RPMI8226 (cell line): ENCODE data around the gene SCGB3A1.

Experiments
- DNase-seq: peaks from one replicate; pipeline ENCODE4 v3.0.0-alpha.2; 2015

The SCGB3A1 gene

GRCh38 chr5:180583738-180584137 lies 7.6 kb downstream of the SCGB3A1 start:
- no peak for DNase-seq

- DNase-seq: no peak
Observed at GRCh38 chr5:180580681-180581080, 10.6 kb downstream of the SCGB3A1 start.

- DNase-seq: no peak
Observed at GRCh38 chr5:180575571-180575970, 15.7 kb downstream of the SCGB3A1 start.

GRCh38 chr5:180568914-180569313 lies 22.4 kb downstream of the SCGB3A1 start:
- no peak for DNase-seq

- no peak for DNase-seq
Observed at GRCh38 chr5:180563994-180564393, 27.3 kb downstream of the SCGB3A1 start.

- DNase-seq: no peak
Observed at GRCh38 chr5:180558232-180558631, 33.1 kb downstream of the SCGB3A1 start.

- no peak for DNase-seq
Observed at GRCh38 chr5:180557217-180557809, 34.0 kb downstream of the SCGB3A1 start.

GRCh38 chr5:180555168-180555921 lies 36.0 kb downstream of the SCGB3A1 start:
- no peak for DNase-seq

GRCh38 chr5:180553530-180553929 lies 37.8 kb downstream of the SCGB3A1 start:
- DNase-seq: no peak

- DNase-seq: no peak
Observed at GRCh38 chr5:180548563-180548962, 42.7 kb downstream of the SCGB3A1 start.

GRCh38 chr5:180545248-180545647 lies 46.1 kb downstream of the SCGB3A1 start:
- no peak for DNase-seq

GRCh38 chr5:180541710-180542109 lies 49.6 kb downstream of the SCGB3A1 start:
- DNase-seq: no peak
